DND-41 (cell line): Measurements from ENCODE around the gene RIN3.

Experiments used
- EZH2 ChIP-seq: IDR thresholded peaks from 3 replicates; pipeline ENCODE4 v1.6.1; 2012; ENCODE audit warnings: borderline replicate concordance, low read depth, mild to moderate bottlenecking, moderate library complexity, low read length, inconsistent platforms; ENCODE audit not compliant: severe bottlenecking
- TF ChIP-seq, protein P1 (sequence below): IDR thresholded peaks from 2 replicates; pipeline ENCODE4 v1.5.1; 2012; ENCODE audit warnings: borderline replicate concordance, low read length, moderate library complexity, mild to moderate bottlenecking; ENCODE audit not compliant: poor library complexity, severe bottlenecking; ENCODE audit errors: extremely low read depth

DNA sequence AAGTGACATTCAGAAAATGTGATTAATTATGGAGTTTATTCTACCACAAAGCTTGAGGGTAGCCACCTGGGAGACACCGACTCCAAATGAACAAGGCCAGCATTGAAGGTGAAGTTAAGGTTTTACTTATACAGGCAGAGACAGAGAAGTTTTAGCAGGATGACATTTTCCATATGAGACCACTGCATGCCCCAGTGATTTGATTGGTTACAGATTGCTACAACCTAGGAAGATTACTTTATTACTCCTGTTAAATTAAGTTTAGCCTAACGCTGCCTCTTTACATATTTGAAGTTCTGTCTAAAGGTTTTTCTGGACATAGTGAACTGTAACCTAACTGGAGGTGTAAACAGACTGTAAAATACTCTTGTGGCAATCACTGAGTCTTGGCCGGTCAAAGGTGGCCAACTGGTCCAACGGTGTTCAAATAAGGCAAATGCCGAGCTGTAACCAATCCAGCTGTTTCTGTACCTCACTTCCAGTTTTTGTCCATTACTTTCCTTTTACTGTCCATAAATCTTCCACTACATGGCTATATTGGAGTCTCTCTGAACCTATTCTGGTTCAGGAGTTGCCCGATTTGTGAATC is 57.2 kb downstream of the RIN3 start:
- TF ChIP-seq, protein P1, sequence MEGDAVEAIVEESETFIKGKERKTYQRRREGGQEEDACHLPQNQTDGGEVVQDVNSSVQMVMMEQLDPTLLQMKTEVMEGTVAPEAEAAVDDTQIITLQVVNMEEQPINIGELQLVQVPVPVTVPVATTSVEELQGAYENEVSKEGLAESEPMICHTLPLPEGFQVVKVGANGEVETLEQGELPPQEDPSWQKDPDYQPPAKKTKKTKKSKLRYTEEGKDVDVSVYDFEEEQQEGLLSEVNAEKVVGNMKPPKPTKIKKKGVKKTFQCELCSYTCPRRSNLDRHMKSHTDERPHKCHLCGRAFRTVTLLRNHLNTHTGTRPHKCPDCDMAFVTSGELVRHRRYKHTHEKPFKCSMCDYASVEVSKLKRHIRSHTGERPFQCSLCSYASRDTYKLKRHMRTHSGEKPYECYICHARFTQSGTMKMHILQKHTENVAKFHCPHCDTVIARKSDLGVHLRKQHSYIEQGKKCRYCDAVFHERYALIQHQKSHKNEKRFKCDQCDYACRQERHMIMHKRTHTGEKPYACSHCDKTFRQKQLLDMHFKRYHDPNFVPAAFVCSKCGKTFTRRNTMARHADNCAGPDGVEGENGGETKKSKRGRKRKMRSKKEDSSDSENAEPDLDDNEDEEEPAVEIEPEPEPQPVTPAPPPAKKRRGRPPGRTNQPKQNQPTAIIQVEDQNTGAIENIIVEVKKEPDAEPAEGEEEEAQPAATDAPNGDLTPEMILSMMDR: no peak
- TF ChIP-seq EZH2: no peak
